AG09319 (cell line): ENCODE results near the gene SLC6A11.

ENCODE experiments used
- DNase-seq: peaks from one replicate; pipeline ENCODE4 v3.0.0-alpha.2; 2010; ENCODE audit warnings: low read depth; ENCODE audit errors: extremely low read depth
- TF ChIP-seq, protein P1 (sequence below): IDR thresholded peaks from 2 replicates; pipeline ENCODE4 v1.5.1; 2011; ENCODE audit warnings: low read depth, mild to moderate bottlenecking, inconsistent platforms, low read length, moderate library complexity

SLC6A11 gene

DNA sequence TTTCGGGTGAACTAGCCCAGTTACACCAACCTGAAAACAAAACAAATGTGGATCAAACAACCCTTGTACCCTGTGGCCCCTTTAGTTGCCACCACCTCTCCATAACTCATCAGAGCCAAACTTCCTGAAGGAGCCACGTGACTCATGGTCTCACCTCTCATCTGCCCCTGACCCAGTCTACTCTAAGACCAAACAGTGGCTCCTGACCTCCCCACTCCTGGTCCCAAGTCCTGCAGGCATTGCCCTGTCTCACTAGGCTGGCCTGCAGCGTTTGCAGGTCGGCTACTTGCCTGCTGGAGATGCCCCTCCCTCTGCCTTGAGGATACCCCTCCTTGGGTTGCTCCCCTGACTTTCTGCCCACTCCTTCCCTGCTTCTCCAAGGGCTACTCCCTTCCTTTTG, 23.1 kb downstream of the SLC6A11 start:
- no peak for DNase-seq
- TF ChIP-seq, protein P1, sequence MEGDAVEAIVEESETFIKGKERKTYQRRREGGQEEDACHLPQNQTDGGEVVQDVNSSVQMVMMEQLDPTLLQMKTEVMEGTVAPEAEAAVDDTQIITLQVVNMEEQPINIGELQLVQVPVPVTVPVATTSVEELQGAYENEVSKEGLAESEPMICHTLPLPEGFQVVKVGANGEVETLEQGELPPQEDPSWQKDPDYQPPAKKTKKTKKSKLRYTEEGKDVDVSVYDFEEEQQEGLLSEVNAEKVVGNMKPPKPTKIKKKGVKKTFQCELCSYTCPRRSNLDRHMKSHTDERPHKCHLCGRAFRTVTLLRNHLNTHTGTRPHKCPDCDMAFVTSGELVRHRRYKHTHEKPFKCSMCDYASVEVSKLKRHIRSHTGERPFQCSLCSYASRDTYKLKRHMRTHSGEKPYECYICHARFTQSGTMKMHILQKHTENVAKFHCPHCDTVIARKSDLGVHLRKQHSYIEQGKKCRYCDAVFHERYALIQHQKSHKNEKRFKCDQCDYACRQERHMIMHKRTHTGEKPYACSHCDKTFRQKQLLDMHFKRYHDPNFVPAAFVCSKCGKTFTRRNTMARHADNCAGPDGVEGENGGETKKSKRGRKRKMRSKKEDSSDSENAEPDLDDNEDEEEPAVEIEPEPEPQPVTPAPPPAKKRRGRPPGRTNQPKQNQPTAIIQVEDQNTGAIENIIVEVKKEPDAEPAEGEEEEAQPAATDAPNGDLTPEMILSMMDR = no peak

DNA sequence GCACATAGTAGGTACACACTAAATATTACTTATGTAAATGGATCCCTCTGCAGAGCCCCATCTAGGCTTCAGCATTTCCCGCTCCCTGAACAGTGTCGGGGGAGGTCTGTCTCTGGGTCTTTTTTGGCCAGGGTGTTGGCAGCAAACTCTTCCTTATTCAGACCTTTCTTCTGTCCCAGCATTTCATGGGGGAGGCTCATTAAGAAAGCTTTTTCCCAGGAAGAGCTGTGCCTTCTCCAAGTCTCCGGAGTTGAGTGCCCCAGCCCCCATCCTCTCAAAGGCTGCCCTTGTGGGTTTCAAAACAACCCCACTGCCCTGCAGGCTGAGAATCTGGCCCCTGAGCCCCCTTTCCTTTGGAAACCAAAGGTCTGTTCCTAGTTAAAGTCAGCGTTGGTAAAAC, 25.1 kb downstream of the SLC6A11 start:
- TF ChIP-seq, protein P1 = no peak

DNA sequence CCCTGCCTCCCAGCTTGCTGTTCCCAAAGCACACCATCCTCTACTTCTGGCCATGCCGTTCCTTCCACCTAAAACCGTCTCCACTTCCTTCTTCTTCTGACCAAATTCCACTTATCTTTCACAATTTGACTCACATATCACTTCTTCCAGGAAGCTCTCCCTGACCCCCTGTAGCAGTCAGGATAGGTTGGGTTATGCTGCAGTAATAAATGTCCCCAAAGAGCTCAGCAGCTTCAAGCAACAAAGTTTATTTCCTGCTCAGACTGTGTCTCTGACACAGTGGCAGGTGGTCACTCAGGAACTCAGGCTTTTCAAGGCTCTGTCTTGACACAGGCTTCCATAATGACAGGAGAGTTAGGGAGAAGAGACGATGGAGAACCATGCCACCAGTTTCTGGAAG, 27.4 kb downstream of the SLC6A11 start:
- DNase-seq = no peak
- TF ChIP-seq, protein P1 = no peak

More for the DNA sequence above, 25.1 kb downstream of the SLC6A11 start:
- no peak for DNase-seq

DNA sequence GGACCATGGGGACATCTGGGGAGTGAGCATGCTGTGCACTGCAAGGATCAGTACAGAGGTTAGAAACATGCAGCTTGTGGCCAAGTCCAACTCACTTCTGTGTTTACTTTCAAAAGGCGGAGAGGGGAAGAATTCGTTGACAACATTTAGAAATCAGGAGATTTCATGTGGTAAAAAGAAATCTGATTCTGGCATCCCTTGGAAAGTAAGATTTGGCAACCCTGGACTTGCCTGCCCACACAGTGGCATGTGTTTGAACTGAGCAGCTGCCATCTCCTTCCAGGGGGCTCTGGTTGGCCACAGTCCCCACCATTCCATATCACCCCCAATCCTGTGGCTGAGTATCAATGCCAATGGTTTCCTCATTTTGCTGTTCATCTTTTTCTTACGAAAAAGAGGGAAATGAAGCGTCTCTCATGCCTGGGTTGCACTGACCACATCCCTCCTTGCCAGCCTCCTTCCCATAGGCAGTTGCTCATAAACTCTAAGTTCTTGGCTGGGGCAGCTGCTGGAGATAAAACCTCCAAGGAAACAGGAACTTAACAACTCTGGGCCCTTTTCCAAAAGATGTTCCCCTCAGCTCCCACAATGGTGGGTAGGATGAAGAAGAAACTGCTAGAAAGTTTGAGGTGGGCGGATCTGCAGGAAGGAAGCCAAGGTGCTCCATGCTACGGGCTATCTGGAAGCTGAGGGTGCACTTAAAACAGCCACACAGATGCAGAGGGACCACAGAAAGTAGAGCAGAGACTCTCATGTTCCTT, 29.2 kb downstream of the SLC6A11 start:
- no peak for DNase-seq
- TF ChIP-seq, protein P1 = no peak

DNA sequence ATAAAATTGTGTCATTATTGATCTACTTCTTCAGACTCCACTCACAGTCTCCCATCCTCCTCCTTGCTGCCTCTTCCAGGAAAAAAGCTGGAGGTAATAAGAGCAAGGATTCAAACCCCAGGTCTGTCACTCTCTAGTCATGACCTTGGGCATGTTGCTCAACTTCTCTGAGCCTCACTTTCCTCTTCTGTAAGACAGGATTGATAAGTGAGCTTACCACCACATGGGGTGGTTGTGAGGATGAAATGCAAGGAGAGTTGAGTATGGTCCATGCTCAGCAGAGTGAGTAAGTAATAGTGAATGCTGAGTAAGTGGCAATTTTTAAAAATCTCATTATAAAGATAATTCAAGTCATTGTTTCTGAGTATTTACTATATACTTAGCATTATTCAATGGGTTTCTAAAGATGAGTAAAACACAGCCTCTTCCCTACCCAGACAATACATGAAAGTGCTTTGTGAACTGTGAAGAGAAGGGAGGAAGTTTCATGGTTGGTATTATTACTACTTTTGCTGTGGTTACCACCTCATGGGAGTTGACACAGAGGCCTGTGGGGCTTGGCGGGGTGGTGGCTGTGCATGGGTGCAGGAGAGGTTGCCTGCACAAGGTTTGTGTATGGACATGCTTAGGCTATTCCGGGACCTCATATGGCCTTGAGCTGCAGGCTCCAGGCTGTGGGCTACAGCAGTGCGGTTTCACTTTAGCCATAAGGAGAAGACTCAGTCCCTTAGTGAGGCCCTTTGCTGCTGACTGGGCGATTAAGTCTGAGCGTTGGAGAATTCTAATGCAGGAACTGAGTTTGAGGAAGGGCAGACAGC, 30.0 kb downstream of the SLC6A11 start:
- TF ChIP-seq, protein P1 = no peak
- no peak for DNase-seq

DNA sequence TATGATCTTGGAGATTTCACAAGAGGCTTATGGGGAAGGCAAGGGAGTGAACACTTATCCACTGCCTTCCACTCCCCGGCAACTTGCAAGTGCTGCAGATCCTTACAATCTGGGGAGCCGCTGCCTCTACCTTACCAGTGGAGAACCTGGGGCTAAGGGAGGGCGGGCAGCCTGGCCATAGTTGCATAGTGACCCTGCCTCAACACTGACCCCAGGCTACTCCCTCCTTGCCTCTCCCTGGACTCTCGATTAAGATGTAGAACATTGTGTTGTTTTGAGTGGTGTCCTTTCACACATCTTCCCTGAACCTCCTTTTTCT, 30.6 kb downstream of the SLC6A11 start:
- no peak for DNase-seq
- TF ChIP-seq, protein P1 = no peak

DNA sequence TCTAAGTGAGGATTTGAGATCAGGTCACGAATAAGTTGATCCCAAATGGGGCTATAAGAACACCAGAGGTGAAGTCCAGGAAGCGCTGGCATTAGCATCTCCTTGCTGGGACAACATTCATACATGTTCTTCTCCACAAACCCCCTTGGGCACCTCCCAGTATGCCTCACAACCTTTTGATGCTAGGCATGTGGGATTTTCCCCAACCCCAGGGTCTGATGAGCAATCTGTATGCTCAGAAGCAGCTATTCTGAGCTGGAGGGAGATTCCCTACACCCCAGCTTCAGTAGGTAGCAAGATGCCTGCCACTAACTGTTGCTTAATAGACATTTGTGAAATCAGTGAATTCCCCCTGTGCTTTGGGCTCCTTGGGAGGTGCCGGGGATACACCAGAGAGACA, 32.2 kb downstream of the SLC6A11 start:
- DNase-seq = no peak

More for the DNA sequence above, 32.2 kb downstream of the SLC6A11 start:
- TF ChIP-seq, protein P1 = no peak
